GM12878 (cell line): Measurements from ENCODE around the gene HOXA10. TPM values are rescaled to one million over a fixed set of nuclear protein-coding genes. Genes with fewer than 3 reads are reported as not detected.

Experiments used
- ATAC-seq: fragments of 200-7000 bp; cut with Tn5 transposase; 3 replicates; pipeline ENCODE4 v1.9.1; 2020; ENCODE audit warnings: mild to moderate bottlenecking, moderate library complexity
- BruUV-seq: library from RNA; stranded (reverse); fragments of 400-500 nt; replicated peaks from 2 replicates; lab custom pipeline; 2021; lab: Mats Ljungman, UMichigan
- CTCF ChIA-PET: fragments of 300-600 bp; sonication (Branson Sonifier 250); formaldehyde crosslinking; extraction: SDS; loops from one replicate; lab custom pipeline; 2021; ENCODE audit warnings: inconsistent platforms; lab: Yijun Ruan, JAX
- POLR2A ChIA-PET: fragments of 350-600 bp; formaldehyde crosslinking; extraction: SDS; loops from one replicate; lab custom pipeline; 2021; ENCODE audit warnings: inconsistent platforms; lab: Charles Lee
- RAD21 ChIA-PET: fragments of 300-600 bp; sonication (Branson Sonifier 250); formaldehyde crosslinking; loops from one replicate; lab custom pipeline; 2023; ENCODE audit warnings: antibody characterized with exemption; ENCODE audit not compliant: unreplicated experiment; lab: Charles Lee
- SMC1A ChIA-PET: fragments of 300-600 bp; sonication (Branson Sonifier 250); formaldehyde crosslinking; loops from one replicate; lab custom pipeline; 2023; ENCODE audit not compliant: unreplicated experiment, uncharacterized antibody; lab: Charles Lee
- DNase-seq: peaks from one replicate; pipeline ENCODE4 v3.0.0-alpha.2; 2011; ENCODE audit warnings: low read depth, low spot score
- FAIRE-seq: peaks from 3 replicates; lab custom pipeline; 2011; peaks lifted over from hg19 to GRCh38; lab: Jason Lieb, UNC
- H2AFZ ChIP-seq: 2 replicates; pipeline ENCODE4 v1.6.0; 2011; ENCODE audit warnings: low read depth, low read length, control low read depth; ENCODE audit not compliant: control insufficient read depth
- H3K27ac ChIP-seq: 2 replicates; pipeline ENCODE4 v1.5.1; 2011; ENCODE audit warnings: control low read depth; ENCODE audit not compliant: control insufficient read depth, insufficient read depth
- H3K27me3 ChIP-seq, 2 experiments: replicated peaks in 1 of 2; 2 replicates each; pipeline versions ENCODE4 v1.6.0 to v1.6.1; 2011; ENCODE audit warnings: low read length in 1 of 2; ENCODE audit not compliant: control insufficient read depth in 2 of 2, insufficient read depth in 2 of 2
- H3K36me3 ChIP-seq, 2 experiments: 2 replicates each; pipeline ENCODE4 v1.5.1; 2011; ENCODE audit warnings: low read length in 1 of 2; ENCODE audit not compliant: control insufficient read depth in 2 of 2, insufficient read depth in 2 of 2
- H3K4me1 ChIP-seq: 2 replicates; pipeline ENCODE4 v1.6.1; 2011; ENCODE audit warnings: mild to moderate bottlenecking, low read length, moderate library complexity, mixed read lengths; ENCODE audit not compliant: control insufficient read depth, insufficient read depth
- H3K4me2 ChIP-seq: 2 replicates; pipeline ENCODE4 v1.6.0; 2011; ENCODE audit warnings: control low read depth; ENCODE audit not compliant: control insufficient read depth, insufficient read depth
- H3K4me3 ChIP-seq: fragments of 200-600 bp; sonication (generic); 2 replicates; pipeline ENCODE4 v1.5.1; 2016
- H3K79me2 ChIP-seq: 2 replicates; pipeline ENCODE4 v1.6.0; 2011; ENCODE audit warnings: low read length; ENCODE audit not compliant: control insufficient read depth, insufficient read depth
- H3K9ac ChIP-seq: 2 replicates; pipeline ENCODE4 v1.8.0; 2011; ENCODE audit warnings: low read length, control low read depth, mixed read lengths; ENCODE audit not compliant: control insufficient read depth, insufficient read depth
- H3K9me3 ChIP-seq: replicated peaks from 3 replicates; pipeline ENCODE4 v1.5.1; 2011; ENCODE audit warnings: mild to moderate bottlenecking, low read length; ENCODE audit not compliant: control insufficient read depth, insufficient read depth
- H4K20me1 ChIP-seq: 2 replicates; pipeline ENCODE4 v1.6.0; 2011; ENCODE audit not compliant: control insufficient read depth, insufficient read depth
- ATF3 ChIP-seq: IDR thresholded peaks from 2 replicates; pipeline ENCODE4 v1.6.1; 2011; ENCODE audit warnings: low read depth, mild to moderate bottlenecking, low read length, moderate library complexity, borderline replicate concordance; ENCODE audit errors: extremely low read depth
- CBX3 ChIP-seq: fragments of 200-600 bp; sonication (generic); IDR thresholded peaks from 2 replicates; pipeline ENCODE4 v1.6.1; 2016; ENCODE audit warnings: low read depth, borderline replicate concordance
- CTCF ChIP-seq, 3 experiments: IDR thresholded peaks in 2 of 3; conservative IDR thresholded peaks in 1 of 3; 2 replicates each; pipeline ENCODE4 v1.5.1; 2011; ENCODE audit warnings: low read depth in 3 of 3, low read length in 3 of 3, mild to moderate bottlenecking in 3 of 3, control low read depth in 2 of 3, moderate library complexity in 2 of 3, inconsistent platforms in 1 of 3, mixed read lengths in 1 of 3; ENCODE audit not compliant: control insufficient read depth in 2 of 3, insufficient read depth in 1 of 3; ENCODE audit errors: extremely low read depth in 1 of 3
- E2F8 ChIP-seq: fragments of 450-650 bp; IDR thresholded peaks from 2 replicates; pipeline ENCODE4 v1.6.1; 2018; ENCODE audit warnings: mild to moderate bottlenecking, low read depth, moderate library complexity; ENCODE audit not compliant: partially characterized antibody
- HDAC2 ChIP-seq: fragments of 200-600 bp; sonication (generic); IDR thresholded peaks from 2 replicates; pipeline ENCODE4 v1.6.1; 2017
- IRF3 ChIP-seq: fragments of 450-650 bp; IDR thresholded peaks from 2 replicates; pipeline ENCODE4 v1.6.1; 2014; ENCODE audit warnings: mild to moderate bottlenecking
- KLF5 ChIP-seq: fragments of 450-650 bp; IDR thresholded peaks from 2 replicates; pipeline ENCODE4 v1.6.1; 2014; ENCODE audit warnings: mild to moderate bottlenecking; ENCODE audit not compliant: partially characterized antibody
- PAX8 ChIP-seq: fragments of 450-650 bp; IDR thresholded peaks from 2 replicates; pipeline ENCODE4 v1.6.1; 2017; ENCODE audit warnings: mild to moderate bottlenecking, moderate library complexity
- POLR2A ChIP-seq: IDR thresholded peaks from 2 replicates; pipeline ENCODE4 v1.6.1; 2011; ENCODE audit warnings: low read depth, mild to moderate bottlenecking, low read length
- POLR2AphosphoS5 ChIP-seq: IDR thresholded peaks from 2 replicates; pipeline ENCODE4 v1.6.1; 2011; ENCODE audit warnings: mild to moderate bottlenecking, low read length, inconsistent platforms
- POU2F2 ChIP-seq: IDR thresholded peaks from 3 replicates; pipeline ENCODE4 v1.6.1; 2011; ENCODE audit warnings: low read depth, mild to moderate bottlenecking, low read length, borderline replicate concordance
- RFX5 ChIP-seq: IDR thresholded peaks from 2 replicates; pipeline ENCODE4 v1.6.1; 2011; ENCODE audit warnings: low read depth, low read length, improper control_type of control experiment
- SIN3A ChIP-seq: IDR thresholded peaks from 2 replicates; pipeline ENCODE4 v1.6.1; 2012; ENCODE audit warnings: low read depth, low read length, improper control_type of control experiment
- SREBF2 ChIP-seq: IDR thresholded peaks from 2 replicates; pipeline ENCODE4 v1.6.1; 2012; ENCODE audit warnings: mild to moderate bottlenecking, low read length
- TCF3 ChIP-seq: IDR thresholded peaks from 2 replicates; pipeline ENCODE4 v1.6.1; 2012; ENCODE audit warnings: low read depth, mild to moderate bottlenecking, low read length, borderline replicate concordance; ENCODE audit not compliant: insufficient read depth
- ZNF274 ChIP-seq: IDR thresholded peaks from one replicate; pipeline ENCODE4 v1.8.0; 2011; ENCODE audit not compliant: insufficient read length, insufficient read depth
- WGBS: methylation state at CpG from one replicate; pipeline ENCODE4 v1.1.6; 2016; ENCODE audit warnings: low lambda C conversion rate; ENCODE audit not compliant: insufficient replicate concordance, insufficient coverage; ENCODE audit errors: missing lambda C conversion rate; 5-methylcytosine and 5-hydroxymethylcytosine counted together
- in situ Hi-C: fragments of 300-500 bp; cut with MboI; formaldehyde crosslinking; loops from 9 replicates; pipeline ENCODE4 v1.14.3; 2018; ENCODE audit warnings: mixed read lengths
- intact Hi-C: fragments of 100-400 bp; cut with micrococcal nuclease; formaldehyde crosslinking; loops from one replicate; pipeline ENCODE4 v1.14.2; 2022; ENCODE audit not compliant: unreplicated experiment
- polyA plus RNA-seq, 11 experiments: library from polyadenylated mRNA; depleted of rRNA in 4 of 11; unstranded in 6 of 11; stranded (reverse) in 5 of 11; fragments of >200 nt; fragmentation: Nextera tagmentation in 4 of 11; fragmentation: Illumina TruSeq in 1 of 11; extraction: Ambion mirVana in 4 of 11; extraction: Trizol in 1 of 11; gene quantifications; 1 replicate in 1 of 11; 2 replicates in 10 of 11; pipeline versions ENCODE4 v1.2.1 to v1.2.3, GENCODE V29; 2011 to 2016; ENCODE audit warnings: inconsistent platforms in 2 of 11, missing spikeins in 2 of 11, low read depth in 1 of 11
- total RNA-seq, 4 experiments: library from RNA; depleted of rRNA in 3 of 4; stranded (reverse); fragments of >200 nt in 3 of 4; fragmentation: Illumina TruSeq in 1 of 4; extraction: Trizol in 1 of 4; gene quantifications; 2 replicates each; pipeline versions ENCODE4 v1.2.1 to v1.2.3, GENCODE V29; 2013 to 2021

Gene HOXA10
- total and polyA plus RNA-seq, 10 of the 15 experiments (the other 5 are each of a cell fraction or from before 2014, with no cell fraction given): not detected

- ChIA-PET POLR2A (no interaction called here), RAD21 (no interaction called here), CTCF (interaction anchor here (2.1 kb wide), 1 partner anchor 10 kb away, joined by 7 read pairs; no protein-coding TSS in a partner anchor)
- no peak overlapping the region for H3K9ac ChIP-seq
- H4K20me1 ChIP-seq: no peaks in the 10 kb centered on the region
- H3K9me3 ChIP-seq: no peaks in the 10 kb centered on the region; the same call in 2 of the 3 replicates
- intact Hi-C loops: no loop called here
- H3K27me3 ChIP-seq: peaks cover 45 to 52% of the 10 kb centered on the region in 2 experiments
- H3K36me3 ChIP-seq: no peaks in the 10 kb centered on the region
- H3K27ac ChIP-seq: no peak overlapping the region
- no peaks in the 10 kb centered on the region for H3K79me2 ChIP-seq
- no peak for ATAC-seq
- no peak overlapping the region for H3K4me2 ChIP-seq
- TF ChIP-seq KLF5 (no peak), POLR2A (no peak), POU2F2 (no peak), IRF3 (no peak), E2F8 (no peak), TCF3 (no peak), RFX5 (no peak), ZNF274 (no peak), SREBF2 (no peak), ATF3 (no peak), SIN3A (no peak), HDAC2 (no peak), POLR2AphosphoS5 (no peak), CBX3 (no peak), CTCF (IDR thresholded peaks at IDR 0.05 in 2 of 3, conservative IDR thresholded peaks at IDR 0.05 in 1 of 3; ENCODE audit: control insufficient read depth in 2 of 3, extremely low read depth in 1 of 3, insufficient read depth in 1 of 3, low read depth in 3 of 3, low read length in 3 of 3) (no peak), PAX8 (no peak)
- TF ChIP-seq, all 136 proteins: peak for 0
- no peaks in the 10 kb centered on the region for H3K4me1 ChIP-seq
- DNase-seq (no peak), FAIRE-seq (no peak)
- in situ Hi-C loops: no loop called here
- H2AFZ ChIP-seq: no peak overlapping the region
- 12% methylated on average over 24 of the region's 24 CpGs for WGBS
- BruUV-seq: no TSS peak
- SMC1A ChIA-PET: interaction anchor here (1.2 kb wide), 1 partner anchor 10 kb away, joined by 5 read pairs; no protein-coding TSS in a partner anchor
- H3K4me3 ChIP-seq: no peak overlapping the region
Observed at GRCh38 chr7:27185854-27186667, 11.9 kb upstream of the HOXA10 start.
